ENCODE data around the gene OXNAD1. TPM values are rescaled to one million over a fixed set of nuclear protein-coding genes. Genes with fewer than 3 reads are reported as not detected.

The OXNAD1 gene
- total and polyA plus RNA-seq, 2 donors (not counting 1 experiment from before 2014, with no cell fraction given), result 6.4 to 10.4 TPM

- H3K79me2 ChIP-seq (ENCODE audit: control insufficient read depth, insufficient read depth, low read length), result no peaks in the 10 kb centered on the region
- TF ChIP-seq EZH2 (IDR thresholded peaks at IDR 0.05; ENCODE audit: low read length, missing control alignments), result no peak
- TF ChIP-seq, protein P1, sequence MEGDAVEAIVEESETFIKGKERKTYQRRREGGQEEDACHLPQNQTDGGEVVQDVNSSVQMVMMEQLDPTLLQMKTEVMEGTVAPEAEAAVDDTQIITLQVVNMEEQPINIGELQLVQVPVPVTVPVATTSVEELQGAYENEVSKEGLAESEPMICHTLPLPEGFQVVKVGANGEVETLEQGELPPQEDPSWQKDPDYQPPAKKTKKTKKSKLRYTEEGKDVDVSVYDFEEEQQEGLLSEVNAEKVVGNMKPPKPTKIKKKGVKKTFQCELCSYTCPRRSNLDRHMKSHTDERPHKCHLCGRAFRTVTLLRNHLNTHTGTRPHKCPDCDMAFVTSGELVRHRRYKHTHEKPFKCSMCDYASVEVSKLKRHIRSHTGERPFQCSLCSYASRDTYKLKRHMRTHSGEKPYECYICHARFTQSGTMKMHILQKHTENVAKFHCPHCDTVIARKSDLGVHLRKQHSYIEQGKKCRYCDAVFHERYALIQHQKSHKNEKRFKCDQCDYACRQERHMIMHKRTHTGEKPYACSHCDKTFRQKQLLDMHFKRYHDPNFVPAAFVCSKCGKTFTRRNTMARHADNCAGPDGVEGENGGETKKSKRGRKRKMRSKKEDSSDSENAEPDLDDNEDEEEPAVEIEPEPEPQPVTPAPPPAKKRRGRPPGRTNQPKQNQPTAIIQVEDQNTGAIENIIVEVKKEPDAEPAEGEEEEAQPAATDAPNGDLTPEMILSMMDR (conservative IDR thresholded peaks at IDR 0.05 in 1 of 2, IDR thresholded peaks at IDR 0.05 in 1 of 2; ENCODE audit: low read depth in 1 of 2, low read length in 2 of 2), result no peak
- H3K4me2 ChIP-seq (ENCODE audit: extremely low read depth, insufficient read depth, low read length), result no peak overlapping the region
- no peaks in the 10 kb centered on the region for H3K9me3 ChIP-seq (ENCODE audit: control insufficient read depth, insufficient read depth, low read depth, low read length)
- no peak overlapping the region for H3K27ac ChIP-seq (ENCODE audit: insufficient read depth, low read length)
- no peaks in the 10 kb centered on the region for H3K4me1 ChIP-seq (ENCODE audit: control insufficient read depth, extremely low read depth, insufficient read depth, low read length)
- no peaks in the 10 kb centered on the region for H3K27me3 ChIP-seq (ENCODE audit: control insufficient read depth, insufficient read depth, low read length)
- H4K20me1 ChIP-seq (ENCODE audit: control insufficient read depth, extremely low read depth, insufficient read depth, low read length), result no peaks in the 10 kb centered on the region
- no peaks in the 10 kb centered on the region for H3K36me3 ChIP-seq (ENCODE audit: control insufficient read depth, insufficient read depth, low read length)
- DNase-seq (ENCODE audit: low read depth in 2 of 2), result no peak
- H3K9ac ChIP-seq (ENCODE audit: insufficient read depth, low read length), result no peak overlapping the region
- no peak overlapping the region for H3K4me3 ChIP-seq (replicated peaks in 1 of 4; ENCODE audit: control extremely low read depth in 1 of 4, insufficient read depth in 1 of 4, low read depth in 3 of 4, low read length in 4 of 4)
- H2AFZ ChIP-seq (ENCODE audit: low read length), result no peak overlapping the region
These were observed 12.5 kb downstream of the OXNAD1 start for GRCh38 chr3:16277471-16277870.

DNA sequence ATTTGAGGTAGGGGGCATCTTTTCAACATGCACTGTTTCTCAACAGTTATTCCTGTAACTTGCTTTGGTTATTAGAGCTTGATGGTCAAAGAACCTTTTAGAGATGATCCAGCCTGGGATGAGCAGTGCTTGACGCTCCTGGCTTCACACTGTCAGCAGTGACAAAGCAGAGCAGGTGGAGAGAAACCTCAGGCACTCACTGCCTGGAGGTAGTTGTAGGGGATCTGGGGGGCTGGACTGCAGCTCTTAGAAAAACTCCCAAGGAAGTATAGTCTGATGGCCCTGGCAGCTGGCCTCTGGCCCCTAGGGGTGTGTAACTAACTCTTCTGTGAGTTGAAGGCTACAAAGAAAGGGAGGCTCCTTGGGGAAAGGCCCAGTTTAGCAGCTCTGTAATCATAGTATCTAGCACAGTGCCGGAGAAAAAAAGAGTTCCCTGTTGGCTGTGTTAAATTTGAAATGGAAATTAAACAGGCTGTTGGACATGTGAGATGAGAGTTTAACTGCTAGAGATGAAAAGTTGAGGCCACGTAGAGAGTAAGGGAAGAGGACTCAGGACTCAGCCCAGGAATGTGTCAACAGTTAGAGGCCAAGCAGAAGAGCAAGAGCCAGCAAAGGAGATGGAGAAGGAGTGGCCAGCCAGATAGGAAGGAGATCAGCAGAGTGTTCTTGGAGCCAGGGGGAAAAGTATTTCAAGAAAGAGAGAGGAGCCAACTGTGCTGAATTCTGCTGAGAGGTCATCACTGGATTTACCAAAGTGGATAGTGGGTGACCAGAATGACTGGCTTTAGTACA lies 14.2 kb downstream of the OXNAD1 start:
- H4K20me1 ChIP-seq (ENCODE audit: control insufficient read depth, extremely low read depth, insufficient read depth, low read length), result no peaks in the 10 kb centered on the region
- no peaks in the 10 kb centered on the region for H3K4me1 ChIP-seq (ENCODE audit: control insufficient read depth, extremely low read depth, insufficient read depth, low read length)
- no peaks in the 10 kb centered on the region for H3K27me3 ChIP-seq (ENCODE audit: control insufficient read depth, insufficient read depth, low read length)
- H3K4me3 ChIP-seq (replicated peaks in 1 of 4; ENCODE audit: control extremely low read depth in 1 of 4, insufficient read depth in 1 of 4, low read depth in 3 of 4, low read length in 4 of 4), result no peak overlapping the region
- DNase-seq (ENCODE audit: low read depth in 2 of 2), result no peak
- no peaks in the 10 kb centered on the region for H3K9me3 ChIP-seq (ENCODE audit: control insufficient read depth, insufficient read depth, low read depth, low read length)
- H3K9ac ChIP-seq (ENCODE audit: insufficient read depth, low read length), result no peak overlapping the region
- TF ChIP-seq, protein P1 (conservative IDR thresholded peaks at IDR 0.05 in 1 of 2, IDR thresholded peaks at IDR 0.05 in 1 of 2; ENCODE audit: low read depth in 1 of 2, low read length in 2 of 2), result no peak
- TF ChIP-seq EZH2 (IDR thresholded peaks at IDR 0.05; ENCODE audit: low read length, missing control alignments), result no peak
- no peaks in the 10 kb centered on the region for H3K79me2 ChIP-seq (ENCODE audit: control insufficient read depth, insufficient read depth, low read length)
- no peak overlapping the region for H3K27ac ChIP-seq (ENCODE audit: insufficient read depth, low read length)
- H3K4me2 ChIP-seq (ENCODE audit: extremely low read depth, insufficient read depth, low read length), result no peak overlapping the region
- no peaks in the 10 kb centered on the region for H3K36me3 ChIP-seq (ENCODE audit: control insufficient read depth, insufficient read depth, low read length)
- no peak overlapping the region for H2AFZ ChIP-seq (ENCODE audit: low read length)

DNA sequence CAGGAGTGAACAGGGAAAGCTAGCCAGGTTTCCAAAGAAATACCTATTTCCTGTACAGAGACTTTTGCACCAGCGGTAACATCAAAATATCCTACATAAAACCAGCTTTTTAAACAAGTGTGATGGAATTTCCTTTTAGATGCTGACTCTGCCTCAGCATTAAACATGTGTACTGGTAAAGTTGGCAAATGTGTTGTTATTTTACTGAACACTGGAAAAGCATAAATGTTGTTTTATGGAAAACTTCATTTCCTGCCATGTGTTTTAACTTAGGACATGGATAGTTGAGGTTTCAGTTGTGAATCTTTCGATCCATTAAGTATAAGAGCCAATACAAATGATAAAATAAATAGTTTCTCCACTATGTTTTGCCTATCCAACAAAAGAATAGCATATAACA lies 15.7 kb downstream of the OXNAD1 start:
- TF ChIP-seq, protein P1 (conservative IDR thresholded peaks at IDR 0.05 in 1 of 2, IDR thresholded peaks at IDR 0.05 in 1 of 2; ENCODE audit: low read depth in 1 of 2, low read length in 2 of 2), result no peak
- TF ChIP-seq EZH2 (IDR thresholded peaks at IDR 0.05; ENCODE audit: low read length, missing control alignments), result no peak
- no peaks in the 10 kb centered on the region for H3K79me2 ChIP-seq (ENCODE audit: control insufficient read depth, insufficient read depth, low read length)
- H3K36me3 ChIP-seq (ENCODE audit: control insufficient read depth, insufficient read depth, low read length), result no peaks in the 10 kb centered on the region
- no peaks in the 10 kb centered on the region for H4K20me1 ChIP-seq (ENCODE audit: control insufficient read depth, extremely low read depth, insufficient read depth, low read length)
- no peak overlapping the region for H2AFZ ChIP-seq (ENCODE audit: low read length)
- H3K9ac ChIP-seq (ENCODE audit: insufficient read depth, low read length), result no peak overlapping the region
- DNase-seq (ENCODE audit: low read depth in 2 of 2), result no peak
- H3K27me3 ChIP-seq (ENCODE audit: control insufficient read depth, insufficient read depth, low read length), result no peaks in the 10 kb centered on the region
- H3K4me2 ChIP-seq (ENCODE audit: extremely low read depth, insufficient read depth, low read length), result no peak overlapping the region
- no peak overlapping the region for H3K27ac ChIP-seq (ENCODE audit: insufficient read depth, low read length)
- H3K9me3 ChIP-seq (ENCODE audit: control insufficient read depth, insufficient read depth, low read depth, low read length), result no peaks in the 10 kb centered on the region
- H3K4me1 ChIP-seq (ENCODE audit: control insufficient read depth, extremely low read depth, insufficient read depth, low read length), result no peaks in the 10 kb centered on the region
- H3K4me3 ChIP-seq (replicated peaks in 1 of 4; ENCODE audit: control extremely low read depth in 1 of 4, insufficient read depth in 1 of 4, low read depth in 3 of 4, low read length in 4 of 4), result no peak overlapping the region
